ENCODE measurements around the gene CDH16. TPM values are rescaled to one million over a fixed set of nuclear protein-coding genes. Genes with fewer than 3 reads are reported as not detected.

The CDH16 gene
- total RNA-seq, 4 donors from 2014 or later: 0.20 to 2.4 (median 1.8) TPM; not detected in 1

GRCh38 chr16:66934138-66934838 lies 15.6 kb upstream of the CDH16 start, which contains the start of gene CIAO2B:
CIAO2B (minus strand) TSS chr16:66934402; CDS start chr16:66934364, 38 bp downstream.
- DNase-seq: peak; percentile 93
- Histone ChIP-seq H3K4me1 (peaks cover 17 to 52% (median 43%) of the 10 kb centered on the region in 4 donors), H3K9me3 (no peaks in the 10 kb centered on the region), H3K27me3 (no peaks in the 10 kb centered on the region), H3K36me3 (no peaks in the 10 kb centered on the region), H3K27ac (peak within 1 kb of the TSS; percentile 93 to 97 (median 96)), H3K4me3 (peak within 1 kb of the TSS; percentile 84 to 99 (median 91))
- in situ Hi-C loops (cut with MboI; ENCODE audit: low pct_ligation_motif_present in 1 of 4, low pct_unique_long_range_greater_than_20kb in 1 of 4, low sequenced_read_pairs in 3 of 4): no loop called here
- WGBS, 2 donors (ENCODE audit: low coverage in 1 of 2): 0% methylated on average over 63 of the region's 76 CpGs; no CpG with 5 or more reads in 1 of the 2 donors
- TF ChIP-seq CTCF (IDR thresholded peaks at IDR 0.05) (no peak), POLR2AphosphoS5 (IDR thresholded peaks at IDR 0.05) (peak; percentile 98 to 99 (median 99)), POLR2A (IDR thresholded peaks at IDR 0.05) (peak; percentile 95), EP300 (IDR thresholded peaks at IDR 0.05; ENCODE audit: low read depth) (no peak)
- intact Hi-C loops (cut with DNase I; ENCODE audit: low total_unique reads): no loop called here

DNA sequence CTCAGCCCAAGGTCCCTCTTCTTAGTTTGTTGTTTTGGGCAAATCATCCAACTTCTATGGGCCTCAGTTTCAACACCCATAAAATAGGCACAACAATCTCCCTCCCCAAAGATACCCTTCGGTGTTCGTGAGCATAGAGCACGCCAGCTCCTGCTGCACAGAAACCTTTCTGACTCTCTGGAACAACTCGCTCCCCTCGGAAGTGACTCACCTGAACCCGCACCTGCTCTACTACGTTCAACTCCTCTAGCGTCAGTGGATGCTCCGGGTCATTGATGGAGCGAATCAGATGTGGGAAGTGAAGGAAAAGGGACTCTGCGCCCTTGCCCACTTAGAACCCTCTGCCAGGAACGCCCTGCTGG lies 15.1 kb upstream of the CDH16 start:
- intact Hi-C loops (cut with DNase I; ENCODE audit: low total_unique reads): no loop called here
- peak overlapping the region; percentile 84 to 99 (median 91) for H3K4me3 ChIP-seq
- in situ Hi-C loops (cut with MboI; ENCODE audit: low pct_ligation_motif_present in 1 of 4, low pct_unique_long_range_greater_than_20kb in 1 of 4, low sequenced_read_pairs in 3 of 4): no loop called here

DNA sequence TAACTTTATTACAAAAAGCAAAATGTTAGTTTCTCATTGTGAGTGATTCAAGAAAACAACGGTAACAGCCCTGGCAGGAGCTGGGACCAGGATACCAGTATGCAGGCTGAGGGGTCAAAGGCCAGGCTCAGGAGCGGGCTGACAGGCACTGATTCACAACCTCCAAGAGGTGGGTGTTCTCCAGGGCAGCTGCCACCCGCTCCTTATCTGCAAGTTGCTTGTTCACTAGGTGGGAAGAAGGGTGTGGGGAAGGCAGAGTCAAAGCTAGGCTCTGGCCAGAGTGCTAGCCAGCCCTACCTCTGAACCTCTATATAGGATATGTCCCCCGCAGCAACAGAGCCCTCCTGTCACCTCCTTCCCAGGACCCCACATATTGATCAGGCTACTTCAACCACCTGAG lies 13.4 kb upstream of the CDH16 start:
- no peaks in the 10 kb centered on the region for H3K27me3 ChIP-seq
- no peak overlapping the region for H3K4me3 ChIP-seq
- WGBS, 2 donors (ENCODE audit: low coverage in 1 of 2): 83% methylated on average over 4 of the region's 4 CpGs; no CpG with 5 or more reads in 1 of the 2 donors
- H3K36me3 ChIP-seq: no peaks in the 10 kb centered on the region
- no peak for DNase-seq
- H3K27ac ChIP-seq: no peak overlapping the region
- intact Hi-C loops (cut with DNase I; ENCODE audit: low total_unique reads) (no loop called here), in situ Hi-C loops (cut with MboI; ENCODE audit: low pct_ligation_motif_present in 1 of 4, low pct_unique_long_range_greater_than_20kb in 1 of 4, low sequenced_read_pairs in 3 of 4) (no loop called here)
- H3K9me3 ChIP-seq: no peaks in the 10 kb centered on the region
- TF ChIP-seq POLR2AphosphoS5 (IDR thresholded peaks at IDR 0.05): no peak
- TF ChIP-seq POLR2A (IDR thresholded peaks at IDR 0.05): no peak
- no peak for TF ChIP-seq EP300 (IDR thresholded peaks at IDR 0.05; ENCODE audit: low read depth)
- TF ChIP-seq CTCF (IDR thresholded peaks at IDR 0.05): no peak
- peaks cover 17 to 37% (median 34%) of the 10 kb centered on the region in 4 donors for H3K4me1 ChIP-seq

More for the DNA sequence above, 15.1 kb upstream of the CDH16 start:
- Histone ChIP-seq H3K4me1 (peaks cover 17 to 52% (median 43%) of the 10 kb centered on the region in 4 donors), H3K36me3 (no peaks in the 10 kb centered on the region), H3K9me3 (no peaks in the 10 kb centered on the region), H3K27ac (peak overlapping the region; percentile 93 to 97 (median 96)), H3K27me3 (no peaks in the 10 kb centered on the region)
- TF ChIP-seq CTCF (IDR thresholded peaks at IDR 0.05) (no peak), POLR2A (IDR thresholded peaks at IDR 0.05) (no peak), POLR2AphosphoS5 (IDR thresholded peaks at IDR 0.05) (no peak), EP300 (IDR thresholded peaks at IDR 0.05; ENCODE audit: low read depth) (no peak)
- DNase-seq: no peak
- WGBS, 2 donors (ENCODE audit: low coverage in 1 of 2): 0% methylated on average over 3 to 12 of the region's 12 CpGs

- intact Hi-C loops (cut with DNase I; ENCODE audit: low total_unique reads) (no loop called here), in situ Hi-C loops (cut with MboI; ENCODE audit: low pct_ligation_motif_present in 1 of 4, low pct_unique_long_range_greater_than_20kb in 1 of 4, low sequenced_read_pairs in 3 of 4) (no loop called here)
- Histone ChIP-seq H3K36me3 (no peaks in the 10 kb centered on the region), H3K27me3 (no peaks in the 10 kb centered on the region), H3K4me3 (no peak overlapping the region), H3K4me1 (peaks cover 17 to 34% (median 32%) of the 10 kb centered on the region in 4 donors), H3K27ac (no peak overlapping the region), H3K9me3 (no peaks in the 10 kb centered on the region)
- no peak for DNase-seq
- 85 to 94% methylated on average over 2 of the region's 2 CpGs for WGBS, 2 donors (ENCODE audit: low coverage in 1 of 2)
- TF ChIP-seq EP300 (IDR thresholded peaks at IDR 0.05; ENCODE audit: low read depth): no peak
- TF ChIP-seq POLR2A (IDR thresholded peaks at IDR 0.05): no peak
- no peak for TF ChIP-seq CTCF (IDR thresholded peaks at IDR 0.05)
- TF ChIP-seq POLR2AphosphoS5 (IDR thresholded peaks at IDR 0.05): no peak
These were observed 13.0 kb upstream of the CDH16 start for GRCh38 chr16:66931665-66932064.
